ENCODE results near the gene CEP20. TPM values are rescaled to one million over a fixed set of nuclear protein-coding genes. Genes with fewer than 3 reads are reported as not detected.

The CEP20 gene
- total and polyA plus RNA-seq, 10 of the 15 experiments (the other 5 are each of a cell fraction or from before 2014, with no cell fraction given), result 33.4 to 57.8 (median 52.6) TPM

DNA sequence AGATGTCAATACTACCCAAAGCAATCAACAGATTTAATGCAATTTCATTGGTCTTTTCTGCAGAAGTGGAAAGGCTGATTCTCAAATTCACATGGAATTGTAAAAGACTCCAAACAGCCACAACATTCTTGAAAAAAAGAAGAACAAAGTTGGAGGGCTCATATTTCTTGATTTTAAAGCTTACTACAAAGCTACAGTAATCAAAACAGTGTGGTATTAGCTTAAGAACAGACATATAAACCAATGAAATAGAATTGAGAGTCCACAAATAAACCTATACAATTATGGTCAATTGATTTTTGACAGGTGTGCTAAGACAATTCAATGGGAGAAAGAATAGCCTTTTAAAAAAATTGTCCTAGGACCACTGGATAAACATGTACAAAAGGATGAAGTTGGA, 46.6 kb upstream of the CEP20 start:
- H4K20me1 ChIP-seq (ENCODE audit: control insufficient read depth, insufficient read depth), result no peaks in the 10 kb centered on the region
- no peak overlapping the region for H2AFZ ChIP-seq (ENCODE audit: control insufficient read depth, low read depth, low read length)
- BruUV-seq (replicated peaks), result no TSS peak
- ATAC-seq (no peak), DNase-seq (ENCODE audit: low read depth, low spot score) (no peak), FAIRE-seq (no peak)
- TF ChIP-seq ETV6 (conservative IDR thresholded peaks at IDR 0.05 in 1 of 2, IDR thresholded peaks at IDR 0.05 in 1 of 2; ENCODE audit: borderline replicate concordance in 1 of 2, low read depth in 1 of 2) (no peak), SIX5 (IDR thresholded peaks at IDR 0.05; ENCODE audit: low read depth, low read length, severe bottlenecking) (no peak), CBFB (IDR thresholded peaks at IDR 0.05; ENCODE audit: low read depth) (no peak), SREBF2 (IDR thresholded peaks at IDR 0.05; ENCODE audit: low read length) (no peak), STAT3 (IDR thresholded peaks at IDR 0.05; ENCODE audit: low read depth, low read length) (no peak), HDGF (IDR thresholded peaks at IDR 0.05) (no peak), GABPA (IDR thresholded peaks at IDR 0.05; ENCODE audit: low read depth) (no peak), IKZF1 (conservative IDR thresholded peaks at IDR 0.05) (no peak), ZBED1 (IDR thresholded peaks at IDR 0.05; ENCODE audit: borderline replicate concordance) (no peak), ZNF592 (IDR thresholded peaks at IDR 0.05) (no peak), MXI1 (IDR thresholded peaks at IDR 0.05; ENCODE audit: low read depth, low read length) (no peak), BACH1 (IDR thresholded peaks at IDR 0.05; ENCODE audit: borderline replicate concordance) (no peak), CBX5 (IDR thresholded peaks at IDR 0.05; ENCODE audit: low read depth) (no peak), BHLHE40 (IDR thresholded peaks at IDR 0.05; ENCODE audit: borderline replicate concordance in 1 of 2, low read depth in 2 of 2, low read length in 1 of 2) (no peak), TCF12 (IDR thresholded peaks at IDR 0.05; ENCODE audit: low read depth, low read length) (no peak), ZNF24 (IDR thresholded peaks at IDR 0.05) (no peak)
- TF ChIP-seq, protein P1, sequence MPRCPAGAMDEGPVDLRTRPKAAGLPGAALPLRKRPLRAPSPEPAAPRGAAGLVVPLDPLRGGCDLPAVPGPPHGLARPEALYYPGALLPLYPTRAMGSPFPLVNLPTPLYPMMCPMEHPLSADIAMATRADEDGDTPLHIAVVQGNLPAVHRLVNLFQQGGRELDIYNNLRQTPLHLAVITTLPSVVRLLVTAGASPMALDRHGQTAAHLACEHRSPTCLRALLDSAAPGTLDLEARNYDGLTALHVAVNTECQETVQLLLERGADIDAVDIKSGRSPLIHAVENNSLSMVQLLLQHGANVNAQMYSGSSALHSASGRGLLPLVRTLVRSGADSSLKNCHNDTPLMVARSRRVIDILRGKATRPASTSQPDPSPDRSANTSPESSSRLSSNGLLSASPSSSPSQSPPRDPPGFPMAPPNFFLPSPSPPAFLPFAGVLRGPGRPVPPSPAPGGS (IDR thresholded peaks at IDR 0.05; ENCODE audit: borderline replicate concordance, insufficient read depth, low read depth, low read length, poor library complexity, severe bottlenecking), result no peak
- TF ChIP-seq, protein P2, sequence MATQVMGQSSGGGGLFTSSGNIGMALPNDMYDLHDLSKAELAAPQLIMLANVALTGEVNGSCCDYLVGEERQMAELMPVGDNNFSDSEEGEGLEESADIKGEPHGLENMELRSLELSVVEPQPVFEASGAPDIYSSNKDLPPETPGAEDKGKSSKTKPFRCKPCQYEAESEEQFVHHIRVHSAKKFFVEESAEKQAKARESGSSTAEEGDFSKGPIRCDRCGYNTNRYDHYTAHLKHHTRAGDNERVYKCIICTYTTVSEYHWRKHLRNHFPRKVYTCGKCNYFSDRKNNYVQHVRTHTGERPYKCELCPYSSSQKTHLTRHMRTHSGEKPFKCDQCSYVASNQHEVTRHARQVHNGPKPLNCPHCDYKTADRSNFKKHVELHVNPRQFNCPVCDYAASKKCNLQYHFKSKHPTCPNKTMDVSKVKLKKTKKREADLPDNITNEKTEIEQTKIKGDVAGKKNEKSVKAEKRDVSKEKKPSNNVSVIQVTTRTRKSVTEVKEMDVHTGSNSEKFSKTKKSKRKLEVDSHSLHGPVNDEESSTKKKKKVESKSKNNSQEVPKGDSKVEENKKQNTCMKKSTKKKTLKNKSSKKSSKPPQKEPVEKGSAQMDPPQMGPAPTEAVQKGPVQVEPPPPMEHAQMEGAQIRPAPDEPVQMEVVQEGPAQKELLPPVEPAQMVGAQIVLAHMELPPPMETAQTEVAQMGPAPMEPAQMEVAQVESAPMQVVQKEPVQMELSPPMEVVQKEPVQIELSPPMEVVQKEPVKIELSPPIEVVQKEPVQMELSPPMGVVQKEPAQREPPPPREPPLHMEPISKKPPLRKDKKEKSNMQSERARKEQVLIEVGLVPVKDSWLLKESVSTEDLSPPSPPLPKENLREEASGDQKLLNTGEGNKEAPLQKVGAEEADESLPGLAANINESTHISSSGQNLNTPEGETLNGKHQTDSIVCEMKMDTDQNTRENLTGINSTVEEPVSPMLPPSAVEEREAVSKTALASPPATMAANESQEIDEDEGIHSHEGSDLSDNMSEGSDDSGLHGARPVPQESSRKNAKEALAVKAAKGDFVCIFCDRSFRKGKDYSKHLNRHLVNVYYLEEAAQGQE (IDR thresholded peaks at IDR 0.05; ENCODE audit: low read depth, low read length), result no peak
- H3K79me2 ChIP-seq (ENCODE audit: control insufficient read depth, insufficient read depth, low read length), result no peaks in the 10 kb centered on the region
- no peaks in the 10 kb centered on the region for H3K4me1 ChIP-seq (ENCODE audit: control insufficient read depth, insufficient read depth, low read length)
- H3K36me3 ChIP-seq (ENCODE audit: control insufficient read depth in 2 of 2, insufficient read depth in 2 of 2, low read length in 1 of 2), result no peaks in the 10 kb centered on the region
- RAD21 ChIA-PET (ENCODE audit: unreplicated experiment), result no interaction called here
- intact Hi-C loops (cut with micrococcal nuclease; ENCODE audit: unreplicated experiment) (no loop called here), in situ Hi-C loops (cut with MboI) (no loop called here)
- H3K4me2 ChIP-seq (ENCODE audit: control insufficient read depth, insufficient read depth), result no peak overlapping the region
- H3K27ac ChIP-seq (ENCODE audit: control insufficient read depth, insufficient read depth), result no peak overlapping the region
- CTCF ChIA-PET, result no interaction called here
- H3K9me3 ChIP-seq (replicated peaks; ENCODE audit: control insufficient read depth, insufficient read depth, low read length), result no peaks in the 10 kb centered on the region
- H3K9ac ChIP-seq (ENCODE audit: control insufficient read depth, insufficient read depth, low read length), result no peak overlapping the region
- SMC1A ChIA-PET (ENCODE audit: uncharacterized antibody, unreplicated experiment), result no interaction called here
- no peak overlapping the region for H3K4me3 ChIP-seq
- no peaks in the 10 kb centered on the region for H3K27me3 ChIP-seq (replicated peaks in 1 of 2; ENCODE audit: control insufficient read depth in 2 of 2, insufficient read depth in 2 of 2, low read length in 1 of 2)
- POLR2A ChIA-PET, result no interaction called here
